ENCODE results near the gene NRAP.

NRAP gene

GRCh38 chr10:113650172-113650571 is 13.7 kb downstream of the NRAP start:
- H3K27ac ChIP-seq, result no peak overlapping the region
- TF ChIP-seq CTCF (IDR thresholded peaks at IDR 0.05) (no peak), ZFX (IDR thresholded peaks at IDR 0.05; ENCODE audit: borderline replicate concordance) (no peak)

- no peak for TF ChIP-seq ZFX (IDR thresholded peaks at IDR 0.05; ENCODE audit: borderline replicate concordance)
- no peak for TF ChIP-seq CTCF (IDR thresholded peaks at IDR 0.05)
- no peak overlapping the region for H3K27ac ChIP-seq
These were observed 15.4 kb downstream of the NRAP start for GRCh38 chr10:113648478-113648877.

- TF ChIP-seq ZFX (IDR thresholded peaks at IDR 0.05; ENCODE audit: borderline replicate concordance) (no peak), CTCF (IDR thresholded peaks at IDR 0.05) (no peak)
- no peak overlapping the region for H3K27ac ChIP-seq
These were observed 16.0 kb downstream of the NRAP start for GRCh38 chr10:113647812-113648211.

- no peak overlapping the region for H3K27ac ChIP-seq
These were observed 17.3 kb downstream of the NRAP start for GRCh38 chr10:113646336-113647201.

GRCh38 chr10:113644185-113645120 is 19.4 kb downstream of the NRAP start:
- H3K27ac ChIP-seq, result no peak overlapping the region
- no peak for TF ChIP-seq ZFX (IDR thresholded peaks at IDR 0.05; ENCODE audit: borderline replicate concordance)

More at GRCh38 chr10:113646336-113647201, 17.3 kb downstream of the NRAP start:
- no peak for TF ChIP-seq CTCF (IDR thresholded peaks at IDR 0.05)
- TF ChIP-seq ZFX (IDR thresholded peaks at IDR 0.05; ENCODE audit: borderline replicate concordance), result no peak

GRCh38 chr10:113643183-113643582 is 20.7 kb downstream of the NRAP start:
- TF ChIP-seq ZFX (IDR thresholded peaks at IDR 0.05; ENCODE audit: borderline replicate concordance) (no peak), CTCF (IDR thresholded peaks at IDR 0.05) (no peak)
- H3K27ac ChIP-seq, result no peak overlapping the region

- TF ChIP-seq CTCF (IDR thresholded peaks at IDR 0.05) (no peak), ZFX (IDR thresholded peaks at IDR 0.05; ENCODE audit: borderline replicate concordance) (no peak)
These were observed 22.1 kb downstream of the NRAP start for GRCh38 chr10:113641702-113642101.

More at GRCh38 chr10:113641702-113642101, 22.1 kb downstream of the NRAP start:
- no peak overlapping the region for H3K27ac ChIP-seq

Measured in 22Rv1 (cell line).